NCI-H128 (cell line): ENCODE measurements around the gene TROAP.
"Not testable (repeated sequence)": the region's sequence is repeated elsewhere in the genome, so short reads cannot be mapped to it uniquely, and the experiment has no call there.

Experiments used
- DNase-seq: peaks from one replicate; lab custom pipeline; 2025; ENCODE audit not compliant: unreplicated experiment; lab: John Stamatoyannopoulos, UW

TROAP gene

DNA sequence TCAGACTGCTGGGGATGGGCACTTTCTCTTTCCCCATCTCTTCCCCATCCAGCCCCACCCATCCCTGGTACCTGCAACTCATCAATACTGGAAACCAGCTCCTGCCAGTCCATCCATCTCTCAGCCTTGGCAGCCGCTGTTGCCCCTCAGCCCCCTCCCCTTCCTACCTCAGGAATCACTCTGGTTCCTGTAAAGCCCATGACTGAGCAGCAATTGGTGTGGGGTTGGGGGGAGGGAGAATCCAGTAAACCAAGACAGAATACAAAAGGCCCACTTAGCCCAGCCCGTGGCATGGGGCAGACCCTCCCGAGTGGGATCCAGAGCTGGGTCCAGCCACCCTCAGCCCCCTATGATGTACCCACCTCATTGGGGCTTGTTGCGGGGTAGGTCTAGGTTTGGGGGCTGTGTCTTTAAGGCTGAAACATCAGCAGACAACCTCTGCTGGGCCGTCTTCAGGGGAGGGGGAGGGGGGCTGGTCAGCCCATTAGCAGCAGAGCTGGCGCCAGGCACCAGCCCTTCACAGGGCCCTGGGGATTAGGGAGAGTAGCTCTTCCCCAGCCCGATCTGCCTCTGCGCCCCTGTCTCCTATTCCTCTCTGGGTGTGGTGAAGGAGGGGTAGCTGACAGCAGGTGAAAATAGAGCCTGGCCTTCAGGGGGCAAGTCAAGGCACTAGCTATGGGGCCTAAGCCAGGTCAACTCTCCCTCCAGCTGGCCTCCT is 28.8 kb upstream of the TROAP start:
- DNase-seq: no peak

DNA sequence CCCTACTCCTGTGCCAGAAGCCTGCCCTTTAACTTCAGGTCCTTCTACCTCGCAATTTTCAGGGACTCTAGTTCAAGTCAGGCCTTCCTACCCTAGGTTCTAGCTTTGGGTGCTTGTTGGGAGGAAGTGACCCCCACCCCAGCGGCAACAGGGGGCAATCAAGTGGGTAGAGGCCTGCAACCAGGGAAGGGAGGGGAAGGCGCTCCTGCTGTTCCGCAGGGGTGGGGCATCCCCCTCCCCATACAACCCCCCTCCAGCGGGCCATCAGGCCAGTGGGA is 28.3 kb upstream of the TROAP start:
- no peak for DNase-seq

DNA sequence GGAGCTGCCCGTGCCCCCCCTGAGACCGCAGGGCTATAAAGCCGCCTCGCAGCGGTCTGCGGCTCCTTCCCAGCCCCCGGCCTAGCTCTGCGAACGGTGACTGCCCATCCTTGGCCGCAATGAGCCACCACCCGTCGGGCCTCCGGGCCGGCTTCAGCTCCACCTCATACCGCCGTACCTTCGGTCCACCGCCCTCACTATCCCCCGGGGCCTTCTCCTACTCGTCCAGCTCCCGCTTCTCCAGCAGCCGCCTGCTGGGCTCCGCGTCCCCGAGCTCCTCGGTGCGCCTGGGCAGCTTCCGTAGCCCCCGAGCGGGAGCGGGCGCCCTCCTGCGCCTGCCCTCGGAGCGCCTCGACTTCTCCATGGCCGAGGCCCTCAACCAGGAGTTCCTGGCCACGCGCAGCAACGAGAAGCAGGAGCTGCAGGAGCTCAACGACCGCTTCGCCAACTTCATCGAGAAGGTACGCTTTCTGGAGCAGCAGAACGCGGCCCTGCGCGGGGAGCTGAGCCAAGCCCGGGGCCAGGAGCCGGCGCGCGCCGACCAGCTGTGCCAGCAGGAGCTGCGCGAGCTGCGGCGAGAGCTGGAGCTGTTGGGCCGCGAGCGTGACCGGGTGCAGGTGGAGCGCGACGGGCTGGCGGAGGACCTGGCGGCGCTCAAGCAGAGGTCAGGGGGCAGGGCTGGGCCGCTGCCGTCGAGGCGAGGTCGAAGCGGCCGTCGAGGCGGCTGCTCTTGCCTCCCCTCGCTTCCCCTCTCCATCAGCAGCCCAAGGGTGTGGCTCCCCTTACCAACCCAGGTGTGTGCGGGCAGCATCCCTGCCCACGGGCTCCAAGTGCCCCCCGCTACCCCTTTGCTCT is 27.7 kb upstream of the TROAP start, which contains the start of gene PRPH:
TSS of gene PRPH (plus strand) at position 66 of the 855 bp plus-strand sequence. CDS start at position 120, 54 bp downstream.
- no peak for DNase-seq

DNA sequence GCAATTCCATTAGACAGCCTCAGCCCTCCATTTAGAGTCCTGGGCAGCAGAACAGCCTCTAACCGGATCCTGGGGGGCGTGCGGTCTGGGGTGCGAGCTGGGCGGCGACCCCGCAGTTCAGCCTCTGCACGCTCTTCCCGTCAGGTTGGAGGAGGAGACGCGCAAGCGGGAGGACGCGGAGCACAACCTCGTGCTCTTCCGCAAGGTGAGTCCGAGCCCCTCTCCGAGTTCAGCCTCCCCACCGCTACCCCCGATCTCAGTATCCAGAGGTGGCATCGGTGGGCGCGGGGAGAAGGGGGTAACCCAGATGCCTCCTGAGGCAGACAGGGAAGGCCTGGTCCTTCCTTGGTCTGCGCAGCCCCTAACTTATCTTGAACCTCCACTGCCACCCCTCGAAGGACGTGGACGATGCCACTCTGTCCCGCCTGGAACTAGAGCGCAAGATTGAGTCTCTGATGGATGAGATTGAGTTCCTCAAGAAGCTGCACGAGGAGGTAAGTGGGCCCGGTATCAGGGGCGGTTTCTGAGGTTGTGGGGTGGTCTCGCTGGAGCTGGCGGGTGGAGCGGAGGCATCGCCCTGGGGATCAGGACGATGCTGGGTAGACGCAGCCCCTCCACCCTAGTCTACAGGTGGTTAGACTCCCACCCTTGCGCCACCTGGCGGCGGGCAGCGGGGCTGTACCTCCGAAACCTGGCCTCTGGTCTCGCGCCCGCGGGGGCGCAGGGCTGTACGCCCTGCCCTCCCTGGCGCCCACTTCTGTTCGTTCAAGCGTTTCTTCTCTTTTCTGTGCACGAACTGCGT is 26.8 kb upstream of the TROAP start:
- DNase-seq: peak; percentile 37

DNA sequence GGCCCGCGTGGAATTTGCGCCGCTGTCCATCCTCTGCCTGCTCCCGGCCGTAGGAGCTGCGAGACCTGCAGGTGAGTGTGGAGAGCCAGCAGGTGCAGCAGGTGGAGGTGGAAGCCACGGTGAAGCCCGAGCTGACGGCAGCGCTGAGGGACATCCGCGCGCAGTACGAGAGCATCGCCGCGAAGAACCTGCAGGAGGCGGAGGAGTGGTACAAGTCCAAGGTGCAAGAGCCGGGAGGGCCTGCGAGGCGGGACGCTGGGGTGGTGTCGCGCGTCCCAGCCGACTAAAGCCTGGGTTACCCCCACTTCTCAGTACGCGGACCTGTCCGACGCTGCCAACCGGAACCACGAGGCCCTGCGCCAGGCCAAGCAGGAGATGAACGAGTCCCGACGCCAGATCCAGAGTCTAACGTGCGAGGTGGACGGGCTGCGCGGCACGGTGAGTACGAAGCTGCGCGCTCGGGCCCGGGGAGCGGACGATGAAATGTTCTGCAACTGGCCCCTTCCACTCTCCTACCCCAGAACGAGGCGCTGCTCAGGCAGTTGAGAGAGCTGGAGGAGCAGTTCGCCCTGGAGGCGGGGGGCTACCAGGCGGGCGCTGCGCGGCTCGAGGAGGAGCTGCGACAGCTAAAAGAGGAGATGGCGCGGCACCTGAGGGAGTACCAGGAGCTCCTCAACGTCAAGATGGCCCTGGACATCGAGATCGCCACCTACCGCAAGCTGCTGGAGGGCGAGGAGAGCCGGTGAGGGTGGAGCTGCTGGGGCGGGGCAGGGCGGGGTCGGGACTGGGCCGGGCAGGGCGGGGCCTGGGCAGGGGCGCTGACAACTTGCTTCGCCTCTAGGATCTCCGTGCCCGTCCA is 26.0 kb upstream of the TROAP start:
- DNase-seq: peak; percentile 33

DNA sequence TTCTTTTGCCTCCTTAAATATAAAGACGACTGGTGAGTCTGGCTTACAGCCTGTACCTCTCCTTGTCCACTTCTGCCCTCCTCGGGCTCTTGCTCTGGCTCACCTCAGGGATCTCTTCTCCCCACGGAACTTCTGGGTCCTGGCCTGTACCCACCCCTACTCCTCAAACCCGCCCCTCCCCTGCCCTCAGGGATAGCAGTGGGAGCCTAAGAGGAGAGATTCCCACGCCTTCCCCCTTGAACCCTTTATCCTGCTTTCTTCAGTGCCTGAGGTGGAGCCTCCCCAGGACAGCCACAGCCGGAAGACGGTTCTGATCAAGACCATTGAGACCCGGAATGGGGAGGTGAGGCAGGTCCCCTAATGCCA is 25.4 kb upstream of the TROAP start:
- no peak for DNase-seq

DNA sequence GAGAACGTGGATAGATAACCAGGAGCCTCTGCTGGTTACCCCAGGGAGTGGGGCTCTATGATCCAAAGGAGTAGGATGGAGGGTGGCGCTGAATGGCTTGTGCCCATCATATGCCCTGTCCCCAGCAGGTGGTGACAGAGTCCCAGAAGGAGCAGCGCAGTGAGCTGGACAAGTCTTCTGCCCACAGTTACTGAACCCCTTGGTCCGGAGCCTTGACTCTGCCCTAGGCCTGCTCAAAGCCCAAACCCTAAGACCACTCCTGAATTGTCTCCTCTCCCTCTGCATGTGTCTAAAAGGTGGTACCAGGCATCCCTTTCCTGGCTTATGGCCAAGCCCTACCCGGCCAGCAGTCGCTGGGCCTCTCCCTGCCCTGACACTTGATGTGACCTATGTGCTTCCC is 24.9 kb upstream of the TROAP start:
- DNase-seq: no peak

DNA sequence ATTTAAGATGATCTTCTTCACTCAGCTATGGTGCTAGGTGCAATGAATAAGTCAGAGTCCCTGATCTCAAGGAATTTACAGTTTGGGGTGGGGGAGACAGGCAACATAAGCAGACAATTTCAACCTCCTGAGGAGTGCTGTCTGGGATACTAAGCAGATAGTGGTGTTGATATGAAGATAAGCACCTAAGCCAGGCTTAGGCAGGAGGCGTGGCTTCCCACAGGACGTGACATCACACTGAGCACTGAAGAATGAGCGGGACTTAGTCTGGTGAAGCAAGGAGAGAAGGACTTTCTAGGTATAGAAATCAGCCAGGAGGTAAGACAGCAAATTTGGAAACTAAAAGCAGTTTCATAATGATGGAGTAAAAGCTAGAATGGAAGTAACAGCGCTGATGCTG is 21.3 kb upstream of the TROAP start:
- DNase-seq: no peak

DNA sequence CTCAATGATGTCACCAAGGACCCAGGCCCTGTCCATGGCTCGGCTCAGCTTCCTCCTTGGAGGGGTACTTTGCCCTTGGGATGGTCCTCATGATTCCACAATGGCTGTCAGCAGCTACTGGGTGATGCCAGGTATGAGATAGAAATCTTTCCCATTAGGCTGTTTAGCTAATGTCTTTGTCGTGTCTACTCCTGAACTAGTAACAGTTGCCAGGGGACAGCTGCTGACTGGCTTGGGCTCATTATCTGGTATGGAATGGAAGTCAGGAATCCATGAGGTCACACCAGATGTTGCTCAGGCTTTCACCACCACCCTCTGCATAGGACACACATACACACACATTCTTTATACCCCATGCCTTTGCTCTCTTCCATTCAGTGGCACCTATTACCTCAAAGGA is 18.9 kb upstream of the TROAP start:
- DNase-seq: no peak

DNA sequence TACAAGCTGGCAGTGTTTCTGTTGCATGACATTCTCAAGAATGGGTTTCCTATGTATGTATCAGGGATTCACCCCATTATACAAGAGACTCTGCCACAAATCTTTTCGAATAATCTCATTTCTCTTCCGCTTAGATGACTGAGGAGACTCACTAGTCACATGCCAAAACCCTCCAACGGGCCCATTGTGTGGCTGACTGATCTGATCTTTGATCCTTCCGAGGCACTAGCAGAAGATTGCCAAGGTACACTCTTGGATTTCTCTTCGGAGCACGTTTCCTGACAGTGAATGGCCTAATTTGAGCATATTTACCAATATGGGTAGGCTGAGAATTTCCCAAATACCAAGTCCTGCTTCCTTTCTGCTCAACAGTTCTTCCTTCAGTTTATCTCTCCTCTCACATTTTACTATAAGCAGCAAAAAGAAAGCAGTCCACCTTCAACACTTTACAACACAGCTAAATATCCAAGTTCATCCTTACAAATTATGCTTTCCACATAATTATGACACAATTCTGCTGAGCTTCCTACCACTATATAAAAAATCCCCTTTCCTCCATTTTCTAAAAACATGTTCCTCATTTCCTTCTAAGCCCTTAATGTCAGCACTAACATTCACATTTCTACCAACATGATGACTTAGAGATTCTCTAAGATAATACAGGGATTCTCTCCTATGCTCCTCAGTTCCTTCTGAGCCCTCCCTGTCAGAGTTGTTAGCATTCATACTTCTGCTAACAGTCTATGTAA is 17.1 kb upstream of the TROAP start:
- no peak for DNase-seq

DNA sequence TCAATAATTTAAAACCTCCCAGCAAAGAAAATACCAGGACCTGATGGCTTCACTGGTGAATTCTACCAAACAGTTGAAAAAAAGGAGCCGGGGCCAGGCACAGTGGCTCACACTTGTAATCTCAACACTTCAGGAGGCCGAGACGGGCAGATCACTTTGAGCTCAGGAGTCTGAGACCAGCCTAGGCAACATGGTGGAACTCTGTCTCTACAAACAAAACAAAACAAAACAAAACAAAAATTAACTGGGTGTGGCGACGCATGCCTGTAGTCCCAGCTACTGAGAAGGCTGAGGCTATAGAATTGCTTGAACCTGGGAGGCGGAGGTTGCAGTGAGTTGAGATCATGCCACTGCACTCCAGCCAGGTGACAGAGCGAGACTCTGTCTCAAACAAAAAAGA is 13.7 kb upstream of the TROAP start:
- no peak for DNase-seq

DNA sequence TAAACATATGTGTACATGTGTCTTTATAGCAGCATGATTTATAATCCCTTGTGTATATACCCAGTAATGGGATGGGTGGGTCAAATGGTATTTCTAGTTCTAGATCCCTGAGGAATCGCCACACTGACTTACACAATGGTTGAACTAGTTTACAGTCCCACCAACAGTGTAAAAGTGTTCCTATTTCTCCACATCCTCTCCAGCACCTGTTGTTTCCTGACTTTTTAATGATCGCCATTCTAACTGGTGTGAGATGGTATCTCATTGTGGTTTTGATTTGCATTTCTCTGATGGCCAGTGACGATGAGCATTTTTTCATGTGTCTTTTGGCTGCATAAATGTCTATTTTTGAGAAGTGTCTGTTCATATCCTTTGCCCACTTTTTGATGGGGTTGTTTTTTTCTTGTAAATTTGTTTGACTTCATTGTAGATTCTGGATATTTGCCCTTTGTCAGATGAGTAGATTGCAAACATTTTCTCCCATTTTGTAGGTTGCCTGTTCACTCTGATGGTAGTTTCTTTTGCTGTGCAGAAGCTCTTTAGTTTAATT is 12.5 kb upstream of the TROAP start:
- DNase-seq: not testable (repeated sequence)

DNA sequence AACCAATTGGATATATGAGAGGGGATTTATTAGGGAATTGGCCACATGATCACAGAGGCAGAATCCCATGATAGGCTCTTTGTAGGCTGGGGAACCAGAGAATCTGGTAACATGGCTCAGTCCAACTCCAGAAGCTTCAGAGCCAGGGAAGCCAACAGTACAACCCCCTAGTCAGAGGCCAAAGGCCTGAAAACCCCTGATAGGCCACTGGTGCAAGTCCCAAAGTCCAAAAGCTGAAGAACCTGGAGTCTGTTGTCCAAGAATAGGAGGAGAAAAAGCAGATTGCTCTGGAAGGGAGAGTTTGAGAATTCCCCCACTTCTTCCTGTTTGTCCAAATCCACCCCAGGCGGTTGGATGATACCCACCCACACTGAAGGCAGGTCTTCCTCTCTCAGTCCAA is 8.2 kb upstream of the TROAP start:
- no peak for DNase-seq

DNA sequence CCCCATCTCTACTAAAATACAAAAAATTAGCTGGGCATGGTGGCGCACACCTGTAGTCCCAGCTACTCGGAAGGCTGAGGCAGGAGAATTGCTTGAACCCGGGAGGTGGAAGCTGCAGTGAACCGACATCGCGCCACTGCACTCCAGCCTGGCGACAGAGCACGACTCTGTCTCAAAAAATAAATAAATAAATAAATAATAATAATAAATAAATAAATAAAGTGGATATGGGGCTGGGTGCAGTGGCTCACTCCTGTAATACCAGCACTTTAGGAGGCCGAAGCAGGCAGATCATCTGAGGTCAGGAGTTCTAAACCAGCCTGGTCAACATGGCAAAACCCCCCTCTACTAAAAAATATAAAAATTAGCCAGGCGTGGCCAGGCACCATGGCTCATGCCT is 5.9 kb upstream of the TROAP start:
- not testable (repeated sequence) for DNase-seq

DNA sequence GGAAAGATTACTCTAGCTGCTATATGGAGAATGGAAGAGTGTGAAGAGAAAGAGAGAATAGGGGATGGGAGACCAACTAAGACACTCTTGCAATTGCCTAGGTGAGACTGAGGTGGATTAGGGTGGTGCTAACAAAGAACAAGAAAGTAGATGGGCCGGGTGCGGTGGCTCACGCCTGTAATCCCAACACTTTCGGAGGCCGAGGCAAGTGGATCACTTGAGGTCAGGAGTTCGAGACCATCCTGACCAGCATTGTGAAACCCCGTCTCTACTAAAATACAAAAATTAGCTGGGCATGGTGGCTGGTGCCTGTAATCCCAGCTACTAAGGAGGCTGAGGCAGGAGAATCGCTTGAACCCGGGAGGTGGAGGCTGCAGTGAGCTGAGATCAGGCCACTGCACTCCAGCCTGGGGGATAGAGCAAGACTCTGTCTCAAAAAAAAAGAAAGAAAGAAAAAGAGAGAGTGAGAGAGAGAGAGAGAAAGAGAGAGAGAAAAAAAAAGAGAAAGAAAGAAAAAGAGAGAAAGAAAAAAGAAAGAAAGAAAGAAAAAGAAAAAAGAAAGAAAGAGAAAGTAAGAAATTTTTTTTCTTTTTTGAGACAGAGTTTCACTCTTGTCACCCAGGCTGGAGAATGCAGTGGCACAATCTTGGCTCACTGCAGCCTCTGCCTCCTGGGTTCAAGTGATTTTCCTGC is 2.5 kb upstream of the TROAP start:
- DNase-seq: not testable (repeated sequence)

DNA sequence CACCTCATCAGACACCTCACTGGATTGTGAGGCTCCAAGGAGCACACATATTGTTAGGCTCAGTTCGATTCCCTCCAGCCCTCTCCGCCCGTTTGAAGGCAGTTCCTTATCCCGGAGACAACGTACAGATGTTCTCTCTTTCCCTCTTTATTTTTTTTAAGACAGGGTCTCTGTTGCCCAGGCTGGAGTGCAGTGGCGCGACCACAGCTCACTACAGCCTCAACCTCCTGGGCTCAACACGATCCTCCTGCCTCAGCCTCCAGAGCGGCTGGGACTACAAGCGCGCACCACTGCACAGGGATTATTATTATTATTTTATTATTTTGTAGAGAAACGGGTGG is 718 bp upstream of the TROAP start:
- no peak for DNase-seq

DNA sequence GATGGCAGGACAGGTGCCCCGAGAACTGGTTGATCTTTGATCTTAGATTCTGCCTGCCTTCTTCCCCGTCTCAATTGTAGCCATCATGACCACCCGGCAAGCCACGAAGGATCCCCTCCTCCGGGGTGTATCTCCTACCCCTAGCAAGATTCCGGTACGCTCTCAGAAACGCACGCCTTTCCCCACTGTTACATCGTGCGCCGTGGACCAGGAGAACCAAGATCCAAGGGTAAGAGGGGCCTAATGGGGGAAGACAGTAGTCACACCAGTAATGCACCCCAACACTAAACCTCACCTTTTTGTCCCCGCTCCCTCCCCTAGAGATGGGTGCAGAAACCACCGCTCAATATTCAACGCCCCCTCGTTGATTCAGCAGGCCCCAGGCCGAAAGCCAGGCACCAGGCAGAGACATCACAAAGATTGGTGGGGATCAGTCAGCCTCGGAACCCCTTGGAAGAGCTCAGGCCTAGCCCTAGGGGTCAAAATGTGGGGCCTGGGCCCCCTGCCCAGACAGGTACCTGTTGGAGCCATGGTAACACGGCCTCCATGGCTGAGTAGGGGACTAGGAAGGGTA is 556 bp downstream of the TROAP start:
- DNase-seq: no peak

DNA sequence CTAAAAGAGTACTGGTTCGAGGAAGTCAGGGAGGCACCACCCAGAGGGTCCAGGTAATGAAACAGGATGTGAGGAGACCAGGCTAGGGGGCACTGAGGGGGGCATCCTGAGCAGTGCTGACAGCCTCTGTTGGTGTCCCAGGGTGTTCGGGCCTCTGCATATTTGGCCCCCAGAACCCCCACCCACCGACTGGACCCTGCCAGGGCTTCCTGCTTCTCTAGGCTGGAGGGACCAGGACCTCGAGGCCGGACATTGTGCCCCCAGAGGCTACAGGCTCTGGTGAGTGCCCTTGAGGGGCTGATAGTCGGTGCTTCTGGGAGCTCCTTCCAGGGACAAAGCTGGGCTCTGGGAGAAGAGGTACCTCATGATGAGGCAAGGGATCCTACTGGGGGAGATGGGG is 2.6 kb downstream of the TROAP start:
- no peak for DNase-seq

DNA sequence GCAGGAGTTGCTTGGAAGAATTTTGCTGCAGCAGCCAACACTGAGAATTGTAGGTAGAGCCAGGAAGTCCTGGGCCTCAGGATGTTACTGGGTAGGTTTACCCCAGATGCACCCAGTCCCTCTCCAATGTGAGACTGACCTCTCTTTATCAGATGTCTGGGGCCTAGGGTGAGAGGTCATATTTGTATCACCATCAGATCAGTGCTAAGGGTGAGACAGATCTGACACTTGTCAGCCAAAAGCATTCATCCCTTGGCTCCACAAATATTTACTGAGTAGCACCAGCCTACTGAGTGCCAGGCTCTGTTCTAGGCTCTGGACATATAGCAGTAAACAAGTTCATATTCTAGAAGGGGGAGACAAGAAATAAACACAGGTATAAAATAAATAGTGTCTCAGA is 4.3 kb downstream of the TROAP start:
- DNase-seq: no peak
